22Rv1 (cell line): Measurements from ENCODE around the gene HBM.
"Not testable (repeated sequence)": the region's sequence is repeated elsewhere in the genome, so short reads cannot be mapped to it uniquely, and the experiment has no call there.

Experiments
- H3K27ac ChIP-seq: fragments of 450-650 bp; 2 replicates; pipeline ENCODE4 v1.5.1; 2017
- CTCF ChIP-seq: fragments of 450-650 bp; IDR thresholded peaks from 2 replicates; pipeline ENCODE4 v1.5.1; 2017; ENCODE audit warnings: mild to moderate bottlenecking
- ZFX ChIP-seq: fragments of 450-650 bp; IDR thresholded peaks from 2 replicates; pipeline ENCODE4 v1.6.1; 2017; ENCODE audit warnings: antibody characterized with exemption, borderline replicate concordance

Gene HBM

GRCh38 chr16:191831-192230, 26.1 kb downstream of the HBM start:
- no peak overlapping the region for H3K27ac ChIP-seq
- TF ChIP-seq CTCF (no peak), ZFX (no peak)

GRCh38 chr16:192686-193085, 26.9 kb downstream of the HBM start:
- no peak overlapping the region for H3K27ac ChIP-seq
- TF ChIP-seq CTCF (no peak), ZFX (no peak)

GRCh38 chr16:193441-193840, 27.7 kb downstream of the HBM start:
- no peak for TF ChIP-seq CTCF
- no peak for TF ChIP-seq ZFX
- no peak overlapping the region for H3K27ac ChIP-seq

- no peak overlapping the region for H3K27ac ChIP-seq
- TF ChIP-seq CTCF (no peak), ZFX (no peak)
These were observed 28.7 kb downstream of the HBM start for GRCh38 chr16:194516-194915.

- no peak for TF ChIP-seq ZFX
- no peak for TF ChIP-seq CTCF
- no peak overlapping the region for H3K27ac ChIP-seq
These were observed 34.6 kb downstream of the HBM start for GRCh38 chr16:200388-200787.

GRCh38 chr16:203246-203645, 37.5 kb downstream of the HBM start:
- TF ChIP-seq CTCF (no peak), ZFX (no peak)
- no peak overlapping the region for H3K27ac ChIP-seq

- H3K27ac ChIP-seq, result not testable (repeated sequence)
These were observed 38.3 kb downstream of the HBM start for GRCh38 chr16:204046-204445.

GRCh38 chr16:209359-209758, 43.6 kb downstream of the HBM start:
- H3K27ac ChIP-seq, result not testable (repeated sequence)

- not testable (repeated sequence) for H3K27ac ChIP-seq
These were observed 45.9 kb downstream of the HBM start for GRCh38 chr16:211631-212180.
